HG02938 (cell line): Measurements from ENCODE around the gene ZBTB17.
"Not testable (repeated sequence)": the region's sequence is repeated elsewhere in the genome, so short reads cannot be mapped to it uniquely, and the experiment has no call there.

Experiments used
- ATAC-seq: cut with Tn5 transposase; IDR thresholded peaks from one replicate; pipeline ENCODE4 v1.9.1; 2021; ENCODE audit warnings: mild to moderate bottlenecking, moderate library complexity; ENCODE audit not compliant: unreplicated experiment

Gene ZBTB17

GRCh38 chr1:15975805-15976680 is at the start of gene ZBTB17:
Gene ZBTB17 (minus strand): TSS chr1:15976101. CDS start chr1:15948495, 27,606 bp downstream.
- peak; percentile 77 for ATAC-seq

GRCh38 chr1:16023050-16023653 is 47.3 kb upstream of the ZBTB17 start:
- no peak for ATAC-seq

GRCh38 chr1:16022393-16022792 is 46.5 kb upstream of the ZBTB17 start:
- no peak for ATAC-seq

GRCh38 chr1:16021681-16022080 is 45.8 kb upstream of the ZBTB17 start, which contains the start of gene CLCNKA:
Gene CLCNKA (plus strand): TSS chr1:16022036. CDS start chr1:16022620, 584 bp downstream.
- no peak for ATAC-seq

- ATAC-seq: not testable (repeated sequence)
Observed at GRCh38 chr1:16020878-16021277, 45.0 kb upstream of the ZBTB17 start.

GRCh38 chr1:16020325-16020724 is 44.4 kb upstream of the ZBTB17 start:
- no peak for ATAC-seq

- ATAC-seq: no peak
Observed at GRCh38 chr1:16019644-16020277, 43.9 kb upstream of the ZBTB17 start.

GRCh38 chr1:16018749-16019643 is 43.1 kb upstream of the ZBTB17 start:
- no peak for ATAC-seq

- ATAC-seq: no peak
Observed at GRCh38 chr1:16018308-16018707, 42.4 kb upstream of the ZBTB17 start.

- ATAC-seq: no peak
Observed at GRCh38 chr1:16017461-16018303, 41.8 kb upstream of the ZBTB17 start, which contains the start of gene HSPB7. Gene HSPB7 (minus strand): TSS chr1:16018043. CDS start chr1:16017963, 80 bp downstream.

GRCh38 chr1:16017076-16017460 is 41.2 kb upstream of the ZBTB17 start:
- no peak for ATAC-seq

- no peak for ATAC-seq
Observed at GRCh38 chr1:16015960-16016901, 40.3 kb upstream of the ZBTB17 start.

- no peak for ATAC-seq
Observed at GRCh38 chr1:16015491-16015890, 39.6 kb upstream of the ZBTB17 start.

- no peak for ATAC-seq
Observed at GRCh38 chr1:16014509-16015482, 38.9 kb upstream of the ZBTB17 start.

- ATAC-seq: no peak
Observed at GRCh38 chr1:16013908-16014258, 38.0 kb upstream of the ZBTB17 start.

GRCh38 chr1:16013220-16013907 is 37.5 kb upstream of the ZBTB17 start:
- ATAC-seq: no peak
